ENCODE data around the gene PARD3B.
"Not testable (repeated sequence)": the region's sequence is repeated elsewhere in the genome, so short reads cannot be mapped to it uniquely, and the experiment has no call there.

Gene PARD3B

DNA sequence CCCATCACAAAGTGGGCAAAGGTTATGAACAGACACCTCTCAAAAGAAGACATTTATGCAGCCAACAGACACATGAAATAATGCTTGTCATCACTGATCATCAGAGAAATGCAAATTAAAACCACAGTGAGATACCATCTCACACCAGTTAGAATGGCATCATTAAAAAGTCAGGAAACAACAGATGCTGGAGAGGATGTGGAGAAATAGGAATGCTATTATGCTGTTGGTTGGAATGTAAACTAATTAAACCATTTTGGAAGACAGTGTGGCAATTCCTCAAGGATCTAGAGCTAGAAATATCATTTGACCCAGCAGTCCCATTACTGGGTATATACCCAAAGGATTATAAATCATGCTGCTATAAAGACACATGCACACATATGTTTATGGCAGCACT lies 14.1 kb downstream of the PARD3B start:
- H3K4me3 Mint-ChIP-seq; H3K27me3 Mint-ChIP-seq; H3K36me3 Mint-ChIP-seq (ENCODE audit: low read depth); H3K27ac Mint-ChIP-seq; intact Hi-C loops (cut with micrococcal nuclease); H3K4me1 Mint-ChIP-seq (ENCODE audit: low read depth): not testable (repeated sequence)
- peaks cover 19% of the 10 kb centered on the region for H3K9me3 Mint-ChIP-seq

DNA sequence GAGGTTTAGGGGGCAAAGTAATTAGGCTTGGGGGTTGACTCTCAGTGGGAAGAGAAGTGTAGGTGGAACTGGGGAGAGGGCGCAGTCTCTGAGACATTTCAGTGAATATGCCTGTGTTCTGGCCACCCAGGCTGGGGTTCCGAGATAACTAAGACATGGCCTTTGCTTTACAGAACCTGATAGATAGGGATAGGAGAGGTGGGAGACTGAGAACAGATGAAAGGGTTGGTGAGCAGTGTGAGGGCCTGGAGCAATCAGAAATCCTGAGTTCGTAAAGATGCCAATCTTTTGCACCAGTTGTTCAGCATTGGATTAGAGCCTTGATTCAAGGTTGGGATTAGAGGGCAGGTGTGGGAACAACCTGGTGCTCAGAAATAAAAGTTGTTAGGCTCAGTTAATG lies 15.6 kb downstream of the PARD3B start:
- Mint-ChIP-seq H3K27ac (no peak overlapping the region), H3K36me3 (ENCODE audit: low read depth) (no peaks in the 10 kb centered on the region), H3K4me3 (no peak overlapping the region), H3K27me3 (no peaks in the 10 kb centered on the region), H3K9me3 (peaks cover 18% of the 10 kb centered on the region), H3K4me1 (ENCODE audit: low read depth) (no peaks in the 10 kb centered on the region)
- intact Hi-C loops (cut with micrococcal nuclease), result no loop called here

- Mint-ChIP-seq H3K36me3 (ENCODE audit: low read depth) (no peaks in the 10 kb centered on the region), H3K4me1 (ENCODE audit: low read depth) (no peaks in the 10 kb centered on the region), H3K27ac (no peak overlapping the region), H3K4me3 (no peak overlapping the region), H3K27me3 (no peaks in the 10 kb centered on the region), H3K9me3 (peaks cover 9% of the 10 kb centered on the region)
- intact Hi-C loops (cut with micrococcal nuclease), result no loop called here
These were observed 16.5 kb downstream of the PARD3B start for GRCh38 chr2:204561771-204562170.

DNA sequence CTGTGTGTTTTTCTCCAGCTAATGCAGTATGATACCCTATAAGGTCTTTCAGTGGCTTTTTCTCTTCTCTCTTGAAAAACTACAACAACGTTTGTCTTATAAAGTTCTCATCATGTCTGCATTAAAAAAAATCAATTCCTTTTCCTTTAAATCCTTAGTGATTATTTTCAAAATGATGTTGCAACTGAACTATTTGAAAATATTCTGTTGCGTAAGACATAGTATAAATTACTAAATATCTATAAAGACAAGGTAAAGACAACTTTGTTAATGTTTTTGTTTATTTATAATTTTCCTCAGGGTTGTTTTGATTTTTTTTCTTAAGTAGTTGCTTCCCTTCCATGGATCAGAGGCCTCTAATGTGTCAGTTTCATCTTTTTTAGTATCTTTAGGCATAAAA lies 21.2 kb downstream of the PARD3B start:
- Mint-ChIP-seq H3K27ac (no peak overlapping the region), H3K4me3 (no peak overlapping the region), H3K27me3 (no peaks in the 10 kb centered on the region), H3K4me1 (ENCODE audit: low read depth) (no peaks in the 10 kb centered on the region), H3K9me3 (no peaks in the 10 kb centered on the region), H3K36me3 (ENCODE audit: low read depth) (no peaks in the 10 kb centered on the region)
- intact Hi-C loops (cut with micrococcal nuclease), result no loop called here

GRCh38 chr2:204570421-204570820 lies 25.1 kb downstream of the PARD3B start:
- Mint-ChIP-seq H3K4me3 (no peak overlapping the region), H3K4me1 (ENCODE audit: low read depth) (no peaks in the 10 kb centered on the region), H3K36me3 (ENCODE audit: low read depth) (no peaks in the 10 kb centered on the region), H3K9me3 (no peaks in the 10 kb centered on the region), H3K27ac (no peak overlapping the region), H3K27me3 (no peaks in the 10 kb centered on the region)
- intact Hi-C loops (cut with micrococcal nuclease), result no loop called here

DNA sequence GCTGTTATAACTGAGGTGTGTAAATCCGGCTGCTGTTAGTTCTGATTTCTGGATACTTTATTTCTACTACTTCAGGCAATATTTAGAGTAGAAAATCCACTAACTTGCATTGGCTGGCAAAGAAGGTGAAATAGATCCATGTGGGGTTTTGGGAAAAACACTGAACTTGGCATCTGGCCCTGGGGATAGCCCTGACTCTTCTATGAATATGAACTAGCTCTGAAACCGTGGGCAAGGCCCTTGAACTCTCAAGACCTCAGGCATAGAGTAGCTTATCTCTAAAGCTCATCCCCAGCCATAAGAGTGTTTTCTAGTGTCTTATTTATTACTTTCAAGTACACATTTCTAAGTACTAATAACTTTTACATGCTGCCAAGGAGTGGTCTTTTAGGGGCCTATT lies 25.8 kb downstream of the PARD3B start:
- Mint-ChIP-seq H3K4me3 (no peak overlapping the region), H3K9me3 (no peaks in the 10 kb centered on the region), H3K27ac (no peak overlapping the region), H3K27me3 (no peaks in the 10 kb centered on the region), H3K4me1 (ENCODE audit: low read depth) (no peaks in the 10 kb centered on the region), H3K36me3 (ENCODE audit: low read depth) (no peaks in the 10 kb centered on the region)
- intact Hi-C loops (cut with micrococcal nuclease), result no loop called here

GRCh38 chr2:204571911-204572310 lies 26.6 kb downstream of the PARD3B start:
- no peak overlapping the region for H3K27ac Mint-ChIP-seq
- H3K27me3 Mint-ChIP-seq, result no peaks in the 10 kb centered on the region
- no peaks in the 10 kb centered on the region for H3K9me3 Mint-ChIP-seq
- H3K4me3 Mint-ChIP-seq, result no peak overlapping the region
- intact Hi-C loops (cut with micrococcal nuclease), result no loop called here
- H3K4me1 Mint-ChIP-seq (ENCODE audit: low read depth), result no peaks in the 10 kb centered on the region
- no peaks in the 10 kb centered on the region for H3K36me3 Mint-ChIP-seq (ENCODE audit: low read depth)

DNA sequence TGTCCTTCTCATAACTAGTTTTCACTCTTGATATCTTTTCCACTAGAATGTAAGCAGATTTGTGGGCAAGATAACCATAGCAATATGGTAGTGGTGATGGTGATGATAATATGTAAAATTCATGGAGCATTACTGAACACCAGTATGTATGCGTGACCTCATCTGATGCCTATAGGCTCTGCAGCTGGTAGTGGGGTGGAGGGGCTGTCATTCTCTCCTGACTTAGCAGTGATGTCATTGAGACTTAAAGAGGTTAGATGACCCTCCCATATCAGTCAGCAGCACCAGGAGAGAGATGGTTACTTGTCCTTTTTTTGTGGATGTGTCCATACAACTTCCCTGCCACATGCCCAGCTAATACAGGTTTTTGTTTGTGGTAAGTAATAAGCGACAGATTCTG lies 27.9 kb downstream of the PARD3B start:
- no peaks in the 10 kb centered on the region for H3K4me1 Mint-ChIP-seq (ENCODE audit: low read depth)
- H3K27ac Mint-ChIP-seq, result no peak overlapping the region
- intact Hi-C loops (cut with micrococcal nuclease), result no loop called here
- H3K4me3 Mint-ChIP-seq, result no peak overlapping the region
- no peaks in the 10 kb centered on the region for H3K27me3 Mint-ChIP-seq
- H3K9me3 Mint-ChIP-seq, result no peaks in the 10 kb centered on the region
- H3K36me3 Mint-ChIP-seq (ENCODE audit: low read depth), result no peaks in the 10 kb centered on the region

- no peaks in the 10 kb centered on the region for H3K36me3 Mint-ChIP-seq (ENCODE audit: low read depth)
- H3K27me3 Mint-ChIP-seq, result no peaks in the 10 kb centered on the region
- H3K9me3 Mint-ChIP-seq, result no peaks in the 10 kb centered on the region
- no peak overlapping the region for H3K27ac Mint-ChIP-seq
- no peaks in the 10 kb centered on the region for H3K4me1 Mint-ChIP-seq (ENCODE audit: low read depth)
- H3K4me3 Mint-ChIP-seq, result no peak overlapping the region
- intact Hi-C loops (cut with micrococcal nuclease), result no loop called here
These were observed 29.2 kb downstream of the PARD3B start for GRCh38 chr2:204574486-204574885.

DNA sequence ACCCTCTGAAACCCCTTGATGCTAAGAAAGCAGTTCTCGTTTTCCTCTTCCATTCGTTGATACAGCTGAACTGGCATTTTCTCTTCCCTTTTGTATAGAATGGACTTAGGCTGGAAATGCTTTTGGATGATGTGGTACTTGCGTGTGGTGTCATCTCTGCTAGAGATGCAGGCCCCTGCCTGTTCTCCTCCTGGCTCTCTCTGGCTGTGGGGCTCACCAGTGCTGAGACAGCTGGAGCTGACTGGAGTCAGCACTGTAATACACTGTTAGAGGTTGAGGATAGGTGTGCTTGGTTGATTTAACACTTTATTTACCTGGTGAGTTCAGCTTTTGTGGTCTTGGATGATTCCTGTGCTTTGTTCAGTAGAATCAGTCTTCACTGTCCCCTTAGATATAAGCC lies 30.2 kb downstream of the PARD3B start:
- intact Hi-C loops (cut with micrococcal nuclease), result no loop called here
- Mint-ChIP-seq H3K4me1 (ENCODE audit: low read depth) (no peaks in the 10 kb centered on the region), H3K27me3 (no peaks in the 10 kb centered on the region), H3K4me3 (no peak overlapping the region), H3K36me3 (ENCODE audit: low read depth) (no peaks in the 10 kb centered on the region), H3K9me3 (no peaks in the 10 kb centered on the region), H3K27ac (no peak overlapping the region)

DNA sequence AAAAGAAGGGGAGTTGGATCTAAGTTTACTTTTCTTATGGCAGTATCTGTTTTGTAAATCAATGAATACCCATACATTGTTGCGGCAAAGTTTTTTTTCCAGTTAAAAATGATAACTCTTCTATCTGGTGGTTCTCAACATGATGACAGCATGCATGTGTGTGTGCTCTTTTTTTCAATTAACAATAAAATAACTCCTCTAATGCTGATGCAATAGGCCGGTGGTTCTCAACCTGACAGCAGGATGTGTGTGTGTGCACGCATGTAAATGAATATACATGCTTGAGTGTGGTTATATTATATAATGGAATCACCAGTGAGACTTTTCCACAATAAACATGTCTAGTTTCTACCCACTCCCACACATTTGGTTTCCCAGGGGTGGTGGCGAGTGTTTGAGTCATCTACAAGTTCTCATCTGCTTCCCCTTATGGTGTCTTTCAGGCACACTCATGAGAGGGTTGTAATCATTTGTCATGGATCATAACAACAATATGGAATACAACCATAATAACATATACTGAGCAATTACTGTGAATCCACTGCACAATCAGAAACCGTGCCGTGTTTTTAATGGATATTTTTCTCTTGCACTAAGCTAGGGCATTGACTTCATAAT lies 31.2 kb downstream of the PARD3B start:
- no peak overlapping the region for H3K4me3 Mint-ChIP-seq
- no peaks in the 10 kb centered on the region for H3K36me3 Mint-ChIP-seq (ENCODE audit: low read depth)
- no peaks in the 10 kb centered on the region for H3K27me3 Mint-ChIP-seq
- intact Hi-C loops (cut with micrococcal nuclease), result no loop called here
- H3K4me1 Mint-ChIP-seq (ENCODE audit: low read depth), result no peaks in the 10 kb centered on the region
- no peak overlapping the region for H3K27ac Mint-ChIP-seq
- no peaks in the 10 kb centered on the region for H3K9me3 Mint-ChIP-seq

DNA sequence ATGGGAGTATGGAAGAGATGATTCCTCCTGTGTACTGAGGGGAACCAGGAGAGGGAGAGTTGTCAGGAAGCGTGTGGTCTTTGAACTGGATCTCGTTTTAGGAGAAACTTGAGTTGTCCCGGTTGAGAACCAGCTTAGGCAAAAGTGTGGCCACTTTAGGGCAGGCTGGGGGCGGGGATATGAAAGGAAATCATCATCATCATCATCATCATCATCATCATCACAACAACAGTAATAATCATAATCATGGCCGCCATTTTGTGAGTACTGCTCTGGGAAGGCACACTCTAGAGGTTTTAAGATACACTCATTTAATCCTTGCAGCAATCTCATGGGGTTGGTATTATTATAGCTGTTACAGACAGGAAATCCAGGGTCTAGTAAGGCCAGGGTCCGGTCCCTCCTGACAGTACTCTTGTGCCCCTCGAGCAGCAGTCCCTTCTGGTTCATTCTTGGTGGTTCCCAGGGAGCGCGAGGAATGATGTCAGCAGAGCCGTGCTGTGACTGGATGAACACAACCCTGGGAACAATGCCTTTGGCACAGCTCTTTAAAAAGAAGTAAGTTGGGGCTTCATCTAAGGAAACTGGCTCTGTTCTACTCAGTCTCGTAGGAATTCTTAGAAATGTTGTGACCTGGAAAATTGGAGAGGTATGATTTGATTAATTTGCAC lies 33.8 kb downstream of the PARD3B start:
- Mint-ChIP-seq H3K4me1 (ENCODE audit: low read depth) (no peaks in the 10 kb centered on the region), H3K4me3 (no peak overlapping the region), H3K36me3 (ENCODE audit: low read depth) (no peaks in the 10 kb centered on the region), H3K9me3 (peaks cover 6% of the 10 kb centered on the region), H3K27me3 (no peaks in the 10 kb centered on the region), H3K27ac (no peak overlapping the region)
- intact Hi-C loops (cut with micrococcal nuclease), result no loop called here

GRCh38 chr2:204581946-204582345 lies 36.7 kb downstream of the PARD3B start:
- H3K36me3 Mint-ChIP-seq (ENCODE audit: low read depth), result no peaks in the 10 kb centered on the region
- H3K4me1 Mint-ChIP-seq (ENCODE audit: low read depth), result no peaks in the 10 kb centered on the region
- H3K27ac Mint-ChIP-seq, result no peak overlapping the region
- peaks cover 14% of the 10 kb centered on the region for H3K9me3 Mint-ChIP-seq
- no peak overlapping the region for H3K4me3 Mint-ChIP-seq
- intact Hi-C loops (cut with micrococcal nuclease), result no loop called here
- H3K27me3 Mint-ChIP-seq, result no peaks in the 10 kb centered on the region

GRCh38 chr2:204583773-204584172 lies 38.5 kb downstream of the PARD3B start:
- intact Hi-C loops (cut with micrococcal nuclease), result no loop called here
- Mint-ChIP-seq H3K27me3 (no peaks in the 10 kb centered on the region), H3K36me3 (ENCODE audit: low read depth) (no peaks in the 10 kb centered on the region), H3K9me3 (peaks cover 17% of the 10 kb centered on the region), H3K4me3 (no peak overlapping the region), H3K27ac (no peak overlapping the region), H3K4me1 (ENCODE audit: low read depth) (no peaks in the 10 kb centered on the region)

DNA sequence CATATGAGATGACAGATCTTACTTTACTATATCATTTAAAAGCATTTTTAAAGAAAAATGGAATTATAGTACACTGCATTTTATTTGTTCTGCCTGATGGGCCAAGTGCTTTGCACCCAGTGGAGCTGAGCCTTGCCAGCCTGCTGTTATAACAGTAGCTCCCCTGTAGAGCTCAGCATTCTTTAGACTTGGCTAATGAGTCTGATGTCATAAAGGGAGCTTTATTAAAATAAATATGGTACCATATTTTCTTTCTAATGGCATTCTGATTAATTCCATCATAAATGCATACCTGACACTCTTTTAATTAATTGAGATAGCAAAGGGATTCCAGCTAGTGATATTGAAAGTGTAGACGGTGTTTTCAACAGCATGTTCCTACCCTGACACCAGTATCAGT lies 40.7 kb downstream of the PARD3B start:
- H3K27ac Mint-ChIP-seq, result no peak overlapping the region
- H3K27me3 Mint-ChIP-seq, result no peaks in the 10 kb centered on the region
- intact Hi-C loops (cut with micrococcal nuclease), result no loop called here

More for the DNA sequence above, 40.7 kb downstream of the PARD3B start:
- no peaks in the 10 kb centered on the region for H3K4me1 Mint-ChIP-seq (ENCODE audit: low read depth)
- H3K4me3 Mint-ChIP-seq, result no peak overlapping the region
- H3K36me3 Mint-ChIP-seq (ENCODE audit: low read depth), result no peaks in the 10 kb centered on the region
- peaks cover 35% of the 10 kb centered on the region for H3K9me3 Mint-ChIP-seq
